H54 (cell line): ENCODE data around the gene SLC2A8.

Experiments used
- DNase-seq: peaks from one replicate; pipeline ENCODE4 v3.0.0; 2011; ENCODE audit warnings: low spot score, mixed read lengths; ENCODE audit not compliant: insufficient read length
- FAIRE-seq: peaks from 3 replicates; lab custom pipeline; 2011; peaks lifted over from hg19 to GRCh38; lab: Jason Lieb, UNC
- POLR2A ChIP-seq: IDR thresholded peaks from 2 replicates; pipeline ENCODE4 v1.6.1; 2011; ENCODE audit warnings: low read depth, mild to moderate bottlenecking, low read length

Gene SLC2A8

GRCh38 chr9:127398715-127399400 lies 1.9 kb downstream of the SLC2A8 start:
- TF ChIP-seq POLR2A: no peak
- FAIRE-seq: no peak
- DNase-seq: no peak

GRCh38 chr9:127399736-127400269 lies 2.8 kb downstream of the SLC2A8 start:
- no peak for FAIRE-seq
- no peak for DNase-seq
- TF ChIP-seq POLR2A: no peak

- FAIRE-seq (no peak), DNase-seq (no peak)
- no peak for TF ChIP-seq POLR2A
These were observed 5.6 kb downstream of the SLC2A8 start for GRCh38 chr9:127402401-127403090.

GRCh38 chr9:127403507-127404192 lies 6.7 kb downstream of the SLC2A8 start:
- FAIRE-seq (no peak), DNase-seq (no peak)
- no peak for TF ChIP-seq POLR2A

- no peak for TF ChIP-seq POLR2A
- FAIRE-seq: no peak
These were observed 7.7 kb downstream of the SLC2A8 start for GRCh38 chr9:127404631-127405030.

GRCh38 chr9:127405344-127406125 lies 8.6 kb downstream of the SLC2A8 start:
- DNase-seq (no peak), FAIRE-seq (no peak)
- TF ChIP-seq POLR2A: no peak

More at GRCh38 chr9:127404631-127405030, 7.7 kb downstream of the SLC2A8 start:
- no peak for DNase-seq

GRCh38 chr9:127406799-127407491 lies 10.0 kb downstream of the SLC2A8 start:
- no peak for TF ChIP-seq POLR2A
- FAIRE-seq (no peak), DNase-seq (no peak)

- FAIRE-seq: no peak
- TF ChIP-seq POLR2A: no peak
- DNase-seq: no peak
These were observed 10.5 kb downstream of the SLC2A8 start for GRCh38 chr9:127407492-127407843.

- no peak for FAIRE-seq
- TF ChIP-seq POLR2A: no peak
These were observed 14.2 kb downstream of the SLC2A8 start for GRCh38 chr9:127411122-127411521.

GRCh38 chr9:127415141-127415540 lies 18.2 kb downstream of the SLC2A8 start:
- FAIRE-seq (no peak), DNase-seq (no peak)
- no peak for TF ChIP-seq POLR2A

More at GRCh38 chr9:127411122-127411521, 14.2 kb downstream of the SLC2A8 start:
- DNase-seq: no peak

GRCh38 chr9:127415657-127416056 lies 18.7 kb downstream of the SLC2A8 start:
- TF ChIP-seq POLR2A: no peak
- no peak for FAIRE-seq
- DNase-seq: no peak

GRCh38 chr9:127417131-127418036 lies 20.4 kb downstream of the SLC2A8 start:
- peak; percentile 62 for FAIRE-seq
- no peak for TF ChIP-seq POLR2A
- DNase-seq: no peak
